Measurements from ENCODE around the gene CIROP.

Gene CIROP

GRCh38 chr14:23129759-23130316 is 25.0 kb upstream of the CIROP start:
- no peak for DNase-seq

- no peak for DNase-seq
Observed at GRCh38 chr14:23128969-23129758, 24.4 kb upstream of the CIROP start.

- DNase-seq, result no peak
Observed at GRCh38 chr14:23127861-23128260, 23.1 kb upstream of the CIROP start.

GRCh38 chr14:23126548-23127278 is 21.9 kb upstream of the CIROP start:
- no peak for DNase-seq

GRCh38 chr14:23125933-23126524 is 21.2 kb upstream of the CIROP start:
- no peak for DNase-seq

GRCh38 chr14:23125011-23125410 is 20.2 kb upstream of the CIROP start:
- no peak for DNase-seq

- no peak for DNase-seq
Observed at GRCh38 chr14:23124337-23124954, 19.7 kb upstream of the CIROP start.

- DNase-seq, result no peak
Observed at GRCh38 chr14:23123419-23123818, 18.6 kb upstream of the CIROP start.

GRCh38 chr14:23122086-23122485 is 17.3 kb upstream of the CIROP start:
- DNase-seq, result no peak

GRCh38 chr14:23121361-23121771 is 16.6 kb upstream of the CIROP start:
- DNase-seq, result peak in 1 of 2 donors; percentile 32

GRCh38 chr14:23120541-23121251 is 15.9 kb upstream of the CIROP start:
- peak; percentile 91 for DNase-seq

GRCh38 chr14:23119363-23120327 is 14.9 kb upstream of the CIROP start:
- DNase-seq, result peak; percentile 69 to 71

- peak; percentile 53 to 68 for DNase-seq
Observed at GRCh38 chr14:23118506-23119362, 13.9 kb upstream of the CIROP start, which contains the start of gene CEBPE. TSS of gene CEBPE (minus strand) at chr14:23119255. CDS start at chr14:23119091, 164 bp downstream.

- no peak for DNase-seq
Observed at GRCh38 chr14:23117371-23118020, 12.7 kb upstream of the CIROP start.

- DNase-seq, result no peak
Observed at GRCh38 chr14:23115918-23116317, 11.1 kb upstream of the CIROP start.

- DNase-seq, result peak; percentile 73 to 88
Observed at GRCh38 chr14:23115039-23115731, 10.4 kb upstream of the CIROP start.

- DNase-seq, result no peak
Observed at GRCh38 chr14:23114669-23115038, 9.9 kb upstream of the CIROP start.

GRCh38 chr14:23114120-23114458 is 9.3 kb upstream of the CIROP start:
- no peak for DNase-seq

Measured in inflammatory macrophage (primary cell).